Stimulated activated CD4-positive, alpha-beta T cell treated with anti-CD3 and anti-CD28 coated beads, Interleukin-2, amount 100 ng/mL, for 48 hours (primary cell): ENCODE results near the gene NPIPB8.
A peak's percentile ranks its signal among the peaks of the same experiment; 100 is the strongest.
"Not testable (repeated sequence)": the region's sequence is repeated elsewhere in the genome, so short reads cannot be mapped to it uniquely, and the experiment has no call there.

Experiments used
- DNase-seq, 2 donors: peaks; one replicate each; pipeline ENCODE4 v3.0.0-alpha.2; 2020

The NPIPB8 gene

DNA sequence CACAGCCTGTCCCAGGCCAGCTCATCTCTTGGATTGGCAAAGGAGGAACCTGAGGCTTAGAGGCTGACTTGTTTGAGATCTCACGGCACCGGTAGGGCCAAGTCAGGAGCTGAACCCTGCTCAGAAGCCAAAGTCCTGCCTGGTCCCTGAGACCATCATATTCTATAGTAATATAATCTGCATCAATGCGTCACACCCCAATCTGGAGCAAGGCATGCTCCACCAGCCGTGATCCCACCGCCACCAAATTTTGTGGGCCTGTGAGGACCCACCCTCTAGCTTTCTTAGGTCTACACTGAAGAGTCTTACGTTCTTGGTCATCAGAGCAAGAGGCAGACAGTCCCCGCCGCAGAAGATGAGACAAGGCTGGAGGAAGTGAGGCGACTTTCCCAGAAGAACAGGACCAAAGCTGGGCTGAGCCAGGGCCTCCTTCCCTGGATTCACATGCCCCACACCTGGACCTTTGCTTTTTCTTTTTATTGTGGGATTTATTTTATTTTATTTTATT, 30.7 kb upstream of the NPIPB8 start:
- DNase-seq: no peak

DNA sequence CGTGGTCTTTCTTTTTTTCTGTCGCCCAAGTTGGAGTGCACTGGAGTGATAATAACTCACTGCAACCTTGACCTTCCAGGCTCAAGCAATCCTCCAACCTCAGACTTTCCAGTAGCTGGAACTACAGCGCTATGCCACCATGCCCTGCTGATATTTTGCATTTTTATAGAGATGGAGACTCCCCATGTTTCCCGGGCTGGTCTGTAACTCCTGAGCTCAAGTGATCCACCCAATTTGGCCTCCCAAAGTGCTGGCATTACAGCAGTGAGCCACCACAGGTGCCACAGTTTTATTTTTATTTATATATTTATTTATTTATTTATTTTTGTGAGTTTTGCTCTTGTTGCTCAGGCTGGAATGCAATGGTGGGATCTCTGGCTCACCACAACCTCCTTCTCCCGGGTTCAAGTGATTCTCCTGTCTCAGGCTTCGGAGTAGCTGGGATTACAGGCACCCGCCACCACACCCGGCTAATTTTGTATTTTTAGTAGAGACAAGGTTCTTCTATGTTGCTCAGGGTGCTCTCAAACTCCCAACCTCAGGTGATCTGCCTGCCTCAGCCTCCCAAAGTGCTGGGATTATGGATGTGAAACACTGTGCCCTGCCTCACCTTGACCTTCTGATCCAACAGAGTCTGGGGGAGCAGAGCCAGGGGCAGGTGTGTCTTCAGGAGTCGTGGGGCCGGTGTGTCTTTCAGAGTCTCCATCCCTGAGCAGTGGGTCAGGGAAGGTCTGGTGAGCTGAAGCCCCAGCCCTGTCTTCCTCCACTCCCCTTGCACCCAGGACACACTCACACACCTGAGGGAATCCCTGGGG, 30.0 kb upstream of the NPIPB8 start:
- not testable (repeated sequence) for DNase-seq

GRCh38 chr16:28608496-28608808, 29.4 kb upstream of the NPIPB8 start:
- DNase-seq: not testable (repeated sequence)

DNA sequence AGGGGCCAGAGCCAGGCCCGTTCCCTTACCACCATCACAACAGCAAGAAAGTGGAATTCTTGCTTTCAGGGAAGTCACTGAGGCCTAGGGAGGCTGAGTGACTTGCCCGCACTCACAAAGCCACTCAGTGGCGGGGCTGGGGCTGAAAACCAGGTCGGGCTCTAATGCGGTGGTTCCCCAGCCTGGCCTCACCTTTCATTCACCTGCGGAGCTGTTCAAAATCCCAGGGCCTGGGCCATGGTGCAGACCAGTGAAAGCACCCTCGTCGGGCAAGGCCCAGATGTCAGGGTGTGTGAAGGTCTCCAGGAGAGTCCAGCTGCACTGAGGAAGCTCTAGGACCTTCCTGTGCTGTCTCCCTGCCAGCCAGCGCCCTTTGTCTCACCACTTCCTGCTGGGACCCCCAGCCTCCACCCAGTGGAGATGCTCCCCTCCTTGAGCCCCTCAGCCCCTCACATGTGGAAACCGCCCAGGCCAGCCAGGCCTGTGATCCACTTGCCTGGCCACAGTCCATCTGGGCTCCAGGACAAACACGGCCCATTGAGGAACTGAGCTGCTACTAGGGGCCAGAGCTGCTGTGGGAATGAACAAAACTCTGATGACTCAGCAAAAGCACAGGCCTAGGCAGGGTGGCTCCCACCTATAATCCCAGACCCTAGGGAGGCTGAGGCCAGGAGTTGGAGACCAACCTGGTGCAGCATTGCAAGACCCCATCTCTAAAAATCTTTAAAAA, 28.8 kb upstream of the NPIPB8 start:
- DNase-seq: not testable (repeated sequence)

GRCh38 chr16:28609631-28610594, 28.0 kb upstream of the NPIPB8 start, which contains the start of gene SULT1A1:
TSS of gene SULT1A1 (minus strand) at chr16:28610044. CDS start at chr16:28608855, 1,189 bp downstream.
- no peak for DNase-seq

- DNase-seq: no peak
These were observed 27.2 kb upstream of the NPIPB8 start for GRCh38 chr16:28610595-28611191.

GRCh38 chr16:28612359-28613280, 25.2 kb upstream of the NPIPB8 start:
- DNase-seq: not testable (repeated sequence)

GRCh38 chr16:28613912-28614311, 24.0 kb upstream of the NPIPB8 start:
- DNase-seq: not testable (repeated sequence)

GRCh38 chr16:28614561-28614960, 23.3 kb upstream of the NPIPB8 start:
- not testable (repeated sequence) for DNase-seq

DNA sequence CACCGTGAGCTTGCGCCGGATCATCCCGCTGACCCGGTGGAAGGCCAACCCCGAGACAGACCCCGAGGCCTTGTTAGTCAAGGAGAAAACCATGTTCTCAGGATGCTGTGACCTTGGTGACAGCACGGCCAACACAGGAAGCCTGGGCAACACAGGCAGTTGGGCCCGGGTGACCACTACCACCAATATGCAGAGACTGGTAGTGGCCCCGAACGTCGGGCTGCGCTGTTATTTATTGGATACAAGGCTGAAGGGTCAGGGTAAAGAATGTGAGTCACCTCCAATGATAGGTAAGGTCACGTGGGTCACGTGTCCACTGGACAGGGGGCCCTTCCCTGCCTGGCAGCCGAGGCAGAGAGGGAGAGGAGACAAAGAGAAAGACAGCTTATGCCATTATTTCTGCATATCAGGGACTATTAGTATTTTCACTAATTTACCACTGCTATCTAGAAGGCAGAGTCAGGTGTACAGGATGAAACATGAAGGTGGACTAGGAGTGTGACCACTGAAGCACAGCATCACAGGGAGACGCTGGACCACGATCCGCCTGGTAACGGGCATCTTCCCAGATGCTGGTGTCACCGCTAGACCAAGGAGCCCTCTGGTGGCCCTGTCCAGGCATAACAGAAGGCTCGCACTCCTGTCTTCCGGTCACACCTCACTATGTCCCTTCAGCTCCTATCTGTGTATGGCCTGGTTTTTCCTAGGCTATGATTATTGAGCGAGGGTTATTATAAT, 22.2 kb upstream of the NPIPB8 start:
- not testable (repeated sequence) for DNase-seq

- not testable (repeated sequence) for DNase-seq
These were observed 21.7 kb upstream of the NPIPB8 start for GRCh38 chr16:28616224-28616577.

DNA sequence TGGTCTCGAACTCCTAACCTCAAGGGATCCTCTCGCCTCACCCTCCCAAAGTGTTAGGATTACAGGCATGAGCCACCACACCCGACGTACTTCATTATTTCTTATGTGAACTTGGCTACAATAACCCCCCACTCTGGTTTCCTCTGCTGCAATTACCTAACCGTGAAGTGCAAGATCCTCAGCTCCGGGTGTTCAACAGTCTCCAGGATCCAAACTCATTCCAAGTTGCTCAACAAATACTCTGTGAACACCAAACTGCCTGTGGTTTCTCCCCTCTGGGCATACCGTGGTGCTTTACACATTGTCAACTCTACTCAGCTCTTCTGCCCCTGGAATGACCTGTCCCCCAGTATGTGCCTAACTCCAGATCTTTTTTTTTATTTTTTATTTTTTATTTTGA, 21.2 kb upstream of the NPIPB8 start:
- DNase-seq: no peak

DNA sequence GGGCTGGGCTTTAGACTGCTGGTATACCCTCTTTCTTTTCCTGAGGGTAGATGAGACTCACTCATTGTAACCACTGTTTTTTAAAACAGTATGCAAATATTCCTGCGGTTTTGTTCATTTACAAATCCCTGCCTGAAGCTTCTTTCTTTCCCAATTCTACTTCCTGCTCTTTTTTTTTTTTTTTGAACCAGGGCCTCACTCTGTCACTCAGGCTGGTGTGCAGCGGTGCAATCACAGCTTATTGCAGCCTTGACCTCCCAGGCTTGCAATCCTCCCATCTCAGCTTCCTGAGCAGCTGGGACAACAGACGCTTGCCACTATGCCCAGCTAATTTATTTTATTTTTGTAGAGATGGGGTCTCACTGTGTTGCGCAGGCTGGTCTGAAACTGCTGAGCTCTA, 20.0 kb upstream of the NPIPB8 start:
- no peak for DNase-seq

GRCh38 chr16:28620316-28620715, 17.5 kb upstream of the NPIPB8 start:
- not testable (repeated sequence) for DNase-seq

GRCh38 chr16:28621481-28622155, 16.2 kb upstream of the NPIPB8 start:
- no peak for DNase-seq

GRCh38 chr16:28622532-28623171, 15.2 kb upstream of the NPIPB8 start:
- not testable (repeated sequence) for DNase-seq

GRCh38 chr16:28623172-28623711, 14.6 kb upstream of the NPIPB8 start:
- peak; percentile 52 to 61 for DNase-seq

DNA sequence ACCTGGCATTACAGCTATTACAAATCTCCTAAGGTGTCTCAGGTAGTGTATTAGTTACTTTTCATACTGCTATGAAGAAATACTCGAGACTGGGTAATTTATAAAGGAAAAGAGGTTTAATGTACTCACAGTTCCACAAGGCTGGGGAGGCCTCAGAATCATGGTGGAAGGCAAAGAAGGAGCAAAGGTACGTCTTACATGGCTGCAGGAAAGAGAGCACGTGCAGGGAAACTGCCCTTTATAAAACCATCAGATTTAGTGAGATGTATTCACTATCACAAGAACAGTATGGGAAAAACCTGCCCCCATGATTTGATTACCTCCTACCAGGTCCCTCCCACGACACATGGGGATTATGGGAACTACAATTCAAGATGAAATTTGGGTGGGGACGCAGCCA, 7.0 kb upstream of the NPIPB8 start:
- DNase-seq: not testable (repeated sequence)
